ENCODE results near the gene IL33.

- TF ChIP-seq POLR2AphosphoS5 (IDR thresholded peaks at IDR 0.05): no peak
- TF ChIP-seq, protein P1, sequence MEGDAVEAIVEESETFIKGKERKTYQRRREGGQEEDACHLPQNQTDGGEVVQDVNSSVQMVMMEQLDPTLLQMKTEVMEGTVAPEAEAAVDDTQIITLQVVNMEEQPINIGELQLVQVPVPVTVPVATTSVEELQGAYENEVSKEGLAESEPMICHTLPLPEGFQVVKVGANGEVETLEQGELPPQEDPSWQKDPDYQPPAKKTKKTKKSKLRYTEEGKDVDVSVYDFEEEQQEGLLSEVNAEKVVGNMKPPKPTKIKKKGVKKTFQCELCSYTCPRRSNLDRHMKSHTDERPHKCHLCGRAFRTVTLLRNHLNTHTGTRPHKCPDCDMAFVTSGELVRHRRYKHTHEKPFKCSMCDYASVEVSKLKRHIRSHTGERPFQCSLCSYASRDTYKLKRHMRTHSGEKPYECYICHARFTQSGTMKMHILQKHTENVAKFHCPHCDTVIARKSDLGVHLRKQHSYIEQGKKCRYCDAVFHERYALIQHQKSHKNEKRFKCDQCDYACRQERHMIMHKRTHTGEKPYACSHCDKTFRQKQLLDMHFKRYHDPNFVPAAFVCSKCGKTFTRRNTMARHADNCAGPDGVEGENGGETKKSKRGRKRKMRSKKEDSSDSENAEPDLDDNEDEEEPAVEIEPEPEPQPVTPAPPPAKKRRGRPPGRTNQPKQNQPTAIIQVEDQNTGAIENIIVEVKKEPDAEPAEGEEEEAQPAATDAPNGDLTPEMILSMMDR (IDR thresholded peaks at IDR 0.05): no peak
- no peak for TF ChIP-seq POLR2A (IDR thresholded peaks at IDR 0.05)
- no peak for TF ChIP-seq EP300 (IDR thresholded peaks at IDR 0.05; ENCODE audit: low read depth)
Observed at GRCh38 chr9:6234014-6234413, 18.4 kb downstream of the IL33 start.
